ENCODE data around the gene SLC39A11.
"Not testable (repeated sequence)": the region's sequence is repeated elsewhere in the genome, so short reads cannot be mapped to it uniquely, and the experiment has no call there.

Gene SLC39A11

GRCh38 chr17:72656130-72656763 lies 436.2 kb downstream of the SLC39A11 start:
- DNase-seq (ENCODE audit: low spot score) = no peak

- DNase-seq (ENCODE audit: low spot score) = no peak
These were observed 437.8 kb downstream of the SLC39A11 start for GRCh38 chr17:72654706-72655105.

GRCh38 chr17:72651988-72652387 lies 440.5 kb downstream of the SLC39A11 start:
- DNase-seq (ENCODE audit: low spot score) = no peak

GRCh38 chr17:72648702-72649101 lies 443.8 kb downstream of the SLC39A11 start:
- no peak for DNase-seq (ENCODE audit: low spot score)

- DNase-seq (ENCODE audit: low spot score) = no peak
These were observed 446.3 kb downstream of the SLC39A11 start for GRCh38 chr17:72646176-72646575.

- DNase-seq (ENCODE audit: low spot score) = no peak
These were observed 448.0 kb downstream of the SLC39A11 start for GRCh38 chr17:72644492-72644891.

GRCh38 chr17:72643575-72644216 lies 448.8 kb downstream of the SLC39A11 start:
- no peak for DNase-seq (ENCODE audit: low spot score)

- DNase-seq (ENCODE audit: low spot score) = no peak
These were observed 449.8 kb downstream of the SLC39A11 start for GRCh38 chr17:72642720-72643119.

- DNase-seq (ENCODE audit: low spot score) = no peak
These were observed 451.9 kb downstream of the SLC39A11 start for GRCh38 chr17:72640415-72641165.

- no peak for DNase-seq (ENCODE audit: low spot score)
These were observed 452.8 kb downstream of the SLC39A11 start for GRCh38 chr17:72639711-72640110.

- not testable (repeated sequence) for DNase-seq (ENCODE audit: low spot score)
These were observed 453.6 kb downstream of the SLC39A11 start for GRCh38 chr17:72638932-72639331.

- no peak for DNase-seq (ENCODE audit: low spot score)
These were observed 457.4 kb downstream of the SLC39A11 start for GRCh38 chr17:72635034-72635635.

- DNase-seq (ENCODE audit: low spot score) = no peak
These were observed 457.9 kb downstream of the SLC39A11 start for GRCh38 chr17:72634621-72635020.

- DNase-seq (ENCODE audit: low spot score) = no peak
These were observed 460.4 kb downstream of the SLC39A11 start for GRCh38 chr17:72631949-72632684.

GRCh38 chr17:72631568-72631948 lies 460.9 kb downstream of the SLC39A11 start:
- no peak for DNase-seq (ENCODE audit: low spot score)

GRCh38 chr17:72624652-72625051 lies 467.8 kb downstream of the SLC39A11 start:
- no peak for DNase-seq (ENCODE audit: low spot score)

- no peak for DNase-seq (ENCODE audit: low spot score)
These were observed 468.3 kb downstream of the SLC39A11 start for GRCh38 chr17:72624226-72624625.

- DNase-seq (ENCODE audit: low spot score) = no peak
These were observed 469.6 kb downstream of the SLC39A11 start for GRCh38 chr17:72622661-72623433.

- no peak for DNase-seq (ENCODE audit: low spot score)
These were observed 472.4 kb downstream of the SLC39A11 start for GRCh38 chr17:72619976-72620650.

- no peak for DNase-seq (ENCODE audit: low spot score)
These were observed 474.4 kb downstream of the SLC39A11 start for GRCh38 chr17:72618001-72618509.
